Heart left ventricle (tissue), 16 donors: ENCODE measurements around the gene DDX31. TPM values are rescaled to one million over a fixed set of nuclear protein-coding genes. Genes with fewer than 3 reads are reported as not detected.

ENCODE experiments used
- ATAC-seq, 4 donors: fragments of 200-7000 bp; cut with Tn5 transposase; one replicate each; pipeline ENCODE4 v1.9.1; 2020 to 2022; ENCODE audit warnings: moderate library complexity in 4 of 4, mild to moderate bottlenecking in 3 of 4, moderate number of reproducible peaks in 1 of 4
- DNase-seq, 5 donors: peaks; one replicate each; pipeline ENCODE4 v3.0.0-alpha.2; 2020
- H3K27ac ChIP-seq, 12 donors: fragments of 200-600 bp; sonication (generic) in 4 of 12; one replicate each; pipeline versions ENCODE4 v1.5.0 to v1.8.0; 2016 to 2022; ENCODE audit warnings: mild to moderate bottlenecking in 2 of 12
- H3K27me3 ChIP-seq, 9 donors: fragments of 200-600 bp; sonication (generic) in 2 of 9; one replicate each; pipeline versions ENCODE4 v1.5.1 to v1.8.0; 2016 to 2022; ENCODE audit warnings: mild to moderate bottlenecking in 3 of 9
- H3K36me3 ChIP-seq, 9 donors: fragments of 200-600 bp; sonication (generic) in 2 of 9; one replicate each; pipeline versions ENCODE4 v1.5.0 to v1.8.0; 2018 to 2022; ENCODE audit warnings: mild to moderate bottlenecking in 2 of 9
- H3K4me1 ChIP-seq, 12 donors: fragments of 200-600 bp; sonication (generic) in 4 of 12; one replicate each; pipeline versions ENCODE4 v1.5.0 to v1.8.0; 2016 to 2022; ENCODE audit warnings: mild to moderate bottlenecking in 3 of 12
- H3K4me3 ChIP-seq, 12 donors: fragments of 200-600 bp; sonication (generic) in 4 of 12; one replicate each; pipeline versions ENCODE4 v1.5.0 to v1.8.0; 2017 to 2022; ENCODE audit warnings: mild to moderate bottlenecking in 9 of 12, moderate library complexity in 4 of 12
- H3K9me3 ChIP-seq, 12 donors: fragments of 200-600 bp; sonication (generic) in 4 of 12; one replicate each; pipeline versions ENCODE4 v1.5.0 to v1.8.0; 2016 to 2022; ENCODE audit warnings: mild to moderate bottlenecking in 1 of 12
- CTCF ChIP-seq, 12 donors: fragments of 200-600 bp; sonication (generic) in 4 of 12; IDR thresholded peaks; one replicate each; pipeline versions ENCODE4 v1.5.0 to v1.8.0; 2018 to 2022; ENCODE audit warnings: antibody characterized with exemption in 12 of 12, mild to moderate bottlenecking in 5 of 12
- POLR2A ChIP-seq, 2 donors: fragments of 450-650 bp; IDR thresholded peaks; one replicate each; pipeline ENCODE4 v1.6.1; 2017; ENCODE audit warnings: antibody characterized with exemption in 2 of 2, mild to moderate bottlenecking in 2 of 2, moderate library complexity in 2 of 2
- WGBS, 4 donors: extraction: QIAGEN DNeasy Blood & Tissue Kit in 2 of 4; methylation state at CpG; one replicate each; pipeline versions ENCODE4 v1.1.5 to v1.1.7; 2013 to 2018; 5-methylcytosine and 5-hydroxymethylcytosine counted together
- intact Hi-C, 10 donors: fragments of 100-400 bp; cut with DNase I; formaldehyde crosslinking; loops; one replicate each; pipeline versions ENCODE4 v1.11.1 to v1.14.2; 2022
- polyA plus RNA-seq, 2 donors: library from polyadenylated mRNA; stranded (reverse); fragments of 200-250 nt; gene quantifications; one replicate each; pipeline ENCODE4 v1.2.3, GENCODE V29; 2013
- total RNA-seq, 9 donors: library from RNA; depleted of rRNA in 2 of 9; stranded (reverse); fragments of >200 nt in 2 of 9; fragmentation: NEBNext Ultra II Directional in 3 of 9; extraction: Animal tissue kit (Norgen Biotek cat#: 25700) in 3 of 9; gene quantifications; one replicate each; pipeline versions ENCODE4 v1.1.0 to v1.2.4, GENCODE V29; 2016 to 2023
- donor health status: ischemic (EF 13 %, LVEDD 7.1; RV severe dilation, severe dysfunction).
- donor health status: healthy with polysubstance abuse.
- donor health status: DM: no; HTN: yes; CAD: no.
- donor health status: DM: no; HTN: no; CAD: no.
- donor health status: ischemic (EF 25% LVEDD 6.9; RV normal size, moderate dysfunction).
- donor health status: ischemic (EF 25% LVEDD 5.7; RV mildly dilated, moderate dysfunction).
- donor health status: healthy.
- donor health status: DM: yes; HTN: yes; CAD: no.
- donor health status: ischemic (EF 35%, LVEDD 5.7; RV mildly dilated, moderate dysfunction).
- donor health status: nonischemic (EF 11% LVEDD 7.7; RV severe dilation, severe dysfunction).
- donor health status: DM: yes; HTN: yes; CAD: no.
- donor health status: PGD.
- donor health status: ischemic (EF 29% LVEDD 5.4; RV normal size, mild dysfunction).
- donor health status: nonischemic (EF 23%, LVEDD 6.1; RV moderate dilation, normal function).

The DDX31 gene
- total and polyA plus RNA-seq, 11 donors: 2.4 to 7.0 (median 5.1) TPM

GRCh38 chr9:132594412-132594811, 75.4 kb downstream of the DDX31 start:
- H3K36me3 ChIP-seq: peaks cover 0 to 41% (median 15%) of the 10 kb centered on the region in 9 donors

GRCh38 chr9:132592451-132592850, 77.3 kb downstream of the DDX31 start:
- DNase-seq: no peak
- H3K27me3 ChIP-seq: peaks cover 31 to 49% (median 45%) of the 10 kb centered on the region in 9 donors
- H3K4me1 ChIP-seq: peaks cover 0 to 31% (median 8%) of the 10 kb centered on the region in 12 donors
- H3K36me3 ChIP-seq: peaks cover 0 to 41% (median 15%) of the 10 kb centered on the region in 9 donors
- no peak overlapping the region for H3K4me3 ChIP-seq
- intact Hi-C loops: no loop called here
- 77 to 85% (median 80%) methylated on average over 8 of the region's 8 CpGs for WGBS, 4 donors
- TF ChIP-seq POLR2A (IDR thresholded peaks at IDR 0.05) (no peak), CTCF (IDR thresholded peaks at IDR 0.05) (no peak)
- no peak overlapping the region for H3K27ac ChIP-seq
- no peak for ATAC-seq
- H3K9me3 ChIP-seq: no peaks in the 10 kb centered on the region

More at GRCh38 chr9:132594412-132594811, 75.4 kb downstream of the DDX31 start:
- WGBS, 4 donors: 93 to 96% (median 93%) methylated on average over 13 of the region's 13 CpGs
- Histone ChIP-seq H3K4me1 (peaks cover 0 to 32% (median 12%) of the 10 kb centered on the region in 12 donors), H3K27ac (no peak overlapping the region), H3K9me3 (no peaks in the 10 kb centered on the region), H3K27me3 (peaks cover 13 to 29% (median 25%) of the 10 kb centered on the region in 9 donors), H3K4me3 (no peak overlapping the region)
- ATAC-seq (no peak), DNase-seq (no peak)
- TF ChIP-seq CTCF (IDR thresholded peaks at IDR 0.05) (no peak), POLR2A (IDR thresholded peaks at IDR 0.05) (no peak)
- intact Hi-C loops: no loop called here

- DNase-seq: no peak
- peaks cover 37 to 55% (median 51%) of the 10 kb centered on the region in 9 donors for H3K27me3 ChIP-seq
- no peak for TF ChIP-seq POLR2A (IDR thresholded peaks at IDR 0.05)
- TF ChIP-seq CTCF (IDR thresholded peaks at IDR 0.05): no peak
- intact Hi-C loops: no loop called here
- peaks cover 0 to 38% (median 15%) of the 10 kb centered on the region in 9 donors for H3K36me3 ChIP-seq
- no peaks in the 10 kb centered on the region for H3K9me3 ChIP-seq
- no peak overlapping the region for H3K27ac ChIP-seq
- no peak for ATAC-seq
- 59 to 65% (median 61%) methylated on average over 9 of the region's 9 CpGs for WGBS, 4 donors
- H3K4me1 ChIP-seq: peaks cover 0 to 34% (median 5%) of the 10 kb centered on the region in 12 donors
- H3K4me3 ChIP-seq: no peak overlapping the region
These were observed 78.0 kb downstream of the DDX31 start for GRCh38 chr9:132591751-132592314.

GRCh38 chr9:132591244-132591643, 78.5 kb downstream of the DDX31 start:
- ATAC-seq: no peak
- peaks cover 42 to 61% (median 57%) of the 10 kb centered on the region in 9 donors for H3K27me3 ChIP-seq
- no peak overlapping the region for H3K4me3 ChIP-seq
- TF ChIP-seq POLR2A (IDR thresholded peaks at IDR 0.05) (no peak), CTCF (IDR thresholded peaks at IDR 0.05) (no peak)
- intact Hi-C loops: no loop called here
- DNase-seq: no peak
- no peaks in the 10 kb centered on the region for H3K9me3 ChIP-seq
- peaks cover 0 to 33% (median 15%) of the 10 kb centered on the region in 9 donors for H3K36me3 ChIP-seq
- H3K4me1 ChIP-seq: peaks cover 0 to 32% (median 1%) of the 10 kb centered on the region in 12 donors
- WGBS, 4 donors: 28 to 35% (median 32%) methylated on average over 5 to 6 of the region's 6 CpGs
- H3K27ac ChIP-seq: no peak overlapping the region
